Left ventricle myocardium superior (tissue), 1 donor: ENCODE measurements around the gene ZNF267. TPM values are rescaled to one million over a fixed set of nuclear protein-coding genes. Genes with fewer than 3 reads are reported as not detected.
"Not testable (repeated sequence)": the region's sequence is repeated elsewhere in the genome, so short reads cannot be mapped to it uniquely, and the experiment has no call there.

Experiments
- ATAC-seq: fragments of 200-7000 bp; cut with Tn5 transposase; one replicate; pipeline ENCODE4 v1.9.1; 2020; ENCODE audit warnings: mild to moderate bottlenecking, moderate library complexity
- DNase-seq: peaks from one replicate; pipeline ENCODE4 v3.0.0-alpha.2; 2020
- intact Hi-C: fragments of 100-400 bp; cut with micrococcal nuclease; formaldehyde crosslinking; loops from one replicate; pipeline ENCODE4 v1.11.0; 2022
- total RNA-seq: library from RNA; stranded (reverse); fragmentation: NEBNext Ultra II Directional; extraction: Animal tissue kit (Norgen Biotek cat#: 25700); gene quantifications from one replicate; pipeline ENCODE4 v1.2.1, GENCODE V29; 2021
- donor health status: DM: no; HTN: yes; CAD: no; lungs with severe emphysema.

The ZNF267 gene
- total RNA-seq, 1 donor from 2014 or later = 5.2 TPM

DNA sequence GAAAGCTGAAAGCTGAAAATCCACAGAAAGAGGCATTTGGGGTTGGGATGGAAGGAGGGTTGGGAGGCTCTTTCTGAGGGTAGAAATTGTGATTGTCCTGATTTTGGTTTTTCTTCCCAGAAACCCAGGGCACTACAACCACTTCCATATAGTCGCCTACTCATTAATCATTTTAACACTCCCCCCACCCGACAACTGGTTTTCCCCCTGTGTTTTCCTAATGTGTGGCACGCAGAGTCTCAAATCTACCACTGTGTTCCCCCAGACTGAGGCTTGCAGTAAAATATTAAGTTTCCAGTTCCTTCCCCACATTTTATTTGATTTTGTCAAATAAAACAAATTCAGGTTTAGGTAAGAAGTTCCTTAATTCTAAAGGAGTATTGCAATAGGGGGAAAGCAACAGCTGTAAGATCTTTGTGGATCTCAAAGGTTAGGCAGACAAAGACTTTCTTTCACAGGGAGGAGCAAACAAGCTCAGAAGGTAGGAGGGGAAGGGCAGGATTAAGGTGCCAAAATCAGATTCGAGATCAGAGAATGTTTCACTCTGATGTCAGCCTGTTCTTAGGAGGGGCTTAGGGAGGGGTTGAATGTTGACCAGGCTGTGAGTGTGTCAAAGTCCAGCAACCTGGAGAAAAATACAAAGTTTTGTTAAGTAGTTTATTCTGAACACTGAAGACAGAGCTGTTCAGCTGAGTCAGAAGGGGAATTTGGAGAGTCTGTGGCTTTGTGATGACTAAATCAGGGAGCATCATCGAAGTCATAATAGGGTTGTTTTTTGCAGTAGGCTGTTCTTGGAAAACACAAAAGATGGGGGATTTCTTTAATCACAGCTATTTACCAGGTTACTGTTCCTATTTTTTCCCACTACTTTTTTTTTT is 3.6 kb downstream of the ZNF267 start:
- intact Hi-C loops = loop anchor here (10.0 kb wide), 1 partner anchor 412 kb away; no protein-coding TSS in a partner anchor
- no peak for DNase-seq
- no peak for ATAC-seq

DNA sequence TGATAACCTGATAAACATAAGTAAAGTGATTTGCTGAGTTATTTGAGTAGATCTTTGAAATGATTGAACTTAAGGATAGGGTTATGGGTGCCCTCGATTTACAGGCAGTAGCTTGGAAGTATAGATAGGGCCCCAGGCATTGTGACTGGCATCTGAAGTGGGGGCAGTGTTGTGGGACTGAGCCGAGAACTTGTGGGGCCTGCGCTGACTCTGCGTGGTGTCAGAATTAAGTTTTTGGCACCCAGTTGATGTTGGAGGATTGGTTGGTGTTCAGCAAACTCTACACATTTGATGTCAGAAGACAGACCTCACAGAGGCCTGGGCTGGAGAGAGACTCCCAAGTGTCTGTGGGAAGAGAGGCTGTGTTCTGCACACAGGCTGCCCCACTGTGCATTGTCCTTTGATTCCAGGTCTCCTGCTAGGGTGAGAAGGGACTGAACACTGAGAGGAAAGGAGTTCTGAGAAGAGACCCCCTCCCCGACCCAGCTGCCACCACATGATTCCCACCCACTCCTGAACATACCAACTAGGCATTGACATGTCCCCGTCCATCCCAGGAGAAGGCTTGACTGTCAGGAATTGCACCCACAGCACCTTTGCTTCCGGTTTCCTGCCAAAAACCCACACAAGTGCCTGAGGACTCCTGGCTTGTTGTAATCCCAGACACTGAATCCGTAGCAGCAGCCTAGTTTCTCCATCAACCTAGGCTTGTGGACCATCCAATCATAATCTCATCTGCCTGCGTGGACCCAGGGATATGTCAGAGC is 4.5 kb downstream of the ZNF267 start:
- ATAC-seq (no peak), DNase-seq (no peak)
- intact Hi-C loops = loop anchor here (10.0 kb wide), 1 partner anchor 413 kb away; no protein-coding TSS in a partner anchor

DNA sequence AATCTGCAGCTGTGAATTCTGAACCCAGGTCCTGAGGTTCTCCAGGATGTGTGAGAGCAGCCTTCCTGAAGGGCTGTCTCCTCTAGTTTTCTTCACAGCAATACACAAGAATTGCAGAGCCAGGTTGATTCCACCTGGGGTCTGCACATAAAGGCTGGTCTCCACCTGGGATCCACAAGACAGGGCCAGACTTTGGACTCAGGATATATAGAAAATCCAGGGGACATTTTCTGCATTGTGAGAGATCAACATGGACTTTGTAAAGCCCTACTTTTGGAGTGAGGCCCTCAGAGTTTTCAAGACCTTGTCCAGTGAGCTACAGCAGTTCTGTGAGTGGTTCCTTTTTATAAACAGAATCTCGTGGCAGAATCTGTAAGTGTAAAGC is 6.3 kb downstream of the ZNF267 start:
- ATAC-seq (no peak), DNase-seq (no peak)
- intact Hi-C loops = loop anchor here (10.0 kb wide), 1 partner anchor 415 kb away; no protein-coding TSS in a partner anchor

DNA sequence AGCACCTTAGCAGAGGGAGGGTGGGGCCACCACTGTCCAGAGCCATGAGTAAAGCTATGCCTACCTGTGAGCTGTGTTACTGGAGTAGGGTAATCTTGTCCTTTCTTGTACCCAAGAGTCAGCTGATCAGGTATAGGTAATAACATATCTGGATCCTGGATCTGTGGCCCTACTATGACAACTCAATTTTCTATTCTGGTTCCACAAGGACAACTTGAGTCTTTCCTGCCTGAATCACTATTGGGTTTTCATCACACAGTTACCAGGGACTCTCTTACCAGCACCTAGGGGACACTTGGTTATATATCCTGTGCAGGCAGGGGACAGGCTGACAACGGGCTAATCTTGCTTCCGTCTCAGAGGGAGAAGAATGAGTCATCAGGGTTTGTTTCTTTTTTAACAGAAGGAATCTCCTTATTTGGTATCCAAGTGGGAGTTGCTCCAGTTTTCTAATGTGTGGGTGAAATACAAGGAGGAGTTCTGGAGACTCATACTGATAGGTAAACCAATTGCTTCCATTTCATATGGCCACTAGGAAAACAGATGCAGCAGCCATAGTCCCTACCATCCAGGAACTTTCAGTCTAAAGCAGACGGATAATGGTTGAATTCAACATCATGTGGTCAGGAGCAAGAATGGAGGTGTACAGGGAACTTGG is 6.8 kb downstream of the ZNF267 start:
- ATAC-seq (peak; percentile 78), DNase-seq (no peak)
- intact Hi-C loops = no loop called here

DNA sequence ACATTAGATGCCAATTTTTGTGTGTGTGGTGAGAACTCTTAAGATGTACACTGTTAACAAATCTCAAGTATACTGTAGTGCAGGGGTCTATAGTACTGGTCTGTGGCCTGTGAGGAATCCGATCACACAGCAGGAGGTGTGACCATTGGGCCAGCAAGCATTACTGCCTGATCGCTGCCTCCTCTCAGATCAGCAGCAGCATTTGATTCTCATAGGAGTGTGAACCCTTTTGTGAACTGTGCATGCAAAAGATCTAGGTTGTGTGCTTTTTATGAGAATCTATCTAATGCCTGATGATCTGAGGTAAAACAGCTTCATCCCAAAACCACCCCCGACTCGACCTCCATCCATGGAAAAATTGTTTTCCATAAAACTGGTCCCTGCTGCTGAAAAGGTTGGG is 12.6 kb downstream of the ZNF267 start:
- intact Hi-C loops = no loop called here
- no peak for DNase-seq
- ATAC-seq = no peak

DNA sequence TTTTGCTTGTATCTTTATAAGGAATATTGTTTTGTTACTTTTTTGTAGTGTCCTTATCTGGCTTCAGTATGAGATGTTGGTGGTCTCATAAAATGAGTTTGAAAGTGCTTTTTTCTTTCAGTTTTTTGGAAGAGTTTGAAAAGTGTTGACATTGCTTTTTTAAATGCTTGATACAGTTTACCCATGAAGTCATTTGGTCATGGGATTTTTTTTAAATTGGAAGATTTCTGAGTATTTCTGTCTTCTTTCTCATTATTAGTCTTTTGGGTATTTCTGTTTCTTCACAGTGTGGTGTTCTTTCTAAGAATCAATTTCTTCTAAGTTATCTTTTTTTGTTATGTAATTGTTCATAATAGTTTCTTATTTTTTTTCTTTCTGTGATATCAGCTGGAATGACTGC is 15.1 kb downstream of the ZNF267 start:
- intact Hi-C loops = no loop called here
- ATAC-seq = no peak
- no peak for DNase-seq

DNA sequence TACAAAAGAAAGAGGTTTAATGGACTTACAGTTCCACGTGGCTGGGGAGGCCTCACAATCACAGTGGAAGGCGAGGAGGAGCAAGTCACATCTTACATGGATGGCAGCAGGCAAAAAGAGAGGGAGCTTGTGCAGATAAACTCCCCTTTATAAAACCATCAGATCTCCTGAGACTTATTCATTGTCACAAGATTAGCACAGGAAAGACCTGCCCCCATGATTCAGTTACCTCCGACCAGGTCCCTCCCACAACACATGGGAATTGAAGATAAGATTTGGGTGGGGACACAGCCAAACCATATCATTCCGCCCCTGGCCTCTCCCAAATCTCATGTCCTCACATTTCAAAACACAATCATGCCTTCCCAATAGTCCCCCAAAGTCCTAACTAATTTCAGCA is 18.5 kb downstream of the ZNF267 start:
- DNase-seq, intact Hi-C loops: not testable (repeated sequence)

DNA sequence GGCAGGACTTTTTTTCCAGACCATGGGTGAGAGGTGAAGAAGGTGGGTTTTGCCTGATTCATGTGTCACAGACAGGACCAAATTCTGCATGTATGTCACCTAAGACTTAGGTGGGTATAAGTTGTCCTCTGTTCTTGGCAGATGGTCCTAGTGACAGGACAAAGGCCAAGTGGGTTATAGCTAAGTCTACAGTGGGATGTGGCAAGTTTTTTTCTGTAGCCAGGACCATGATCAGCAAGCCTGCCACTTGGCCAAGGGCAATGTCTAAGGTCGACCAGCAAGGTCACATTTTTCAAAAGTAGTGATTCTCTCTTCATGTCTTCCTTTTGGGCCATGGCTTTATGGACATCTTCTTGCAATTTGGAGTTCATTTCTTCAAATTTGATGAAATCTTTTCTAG is 20.2 kb downstream of the ZNF267 start:
- ATAC-seq = no peak
- no peak for DNase-seq
- intact Hi-C loops = no loop called here

More for the DNA sequence above, 18.5 kb downstream of the ZNF267 start:
- ATAC-seq = not testable (repeated sequence)

DNA sequence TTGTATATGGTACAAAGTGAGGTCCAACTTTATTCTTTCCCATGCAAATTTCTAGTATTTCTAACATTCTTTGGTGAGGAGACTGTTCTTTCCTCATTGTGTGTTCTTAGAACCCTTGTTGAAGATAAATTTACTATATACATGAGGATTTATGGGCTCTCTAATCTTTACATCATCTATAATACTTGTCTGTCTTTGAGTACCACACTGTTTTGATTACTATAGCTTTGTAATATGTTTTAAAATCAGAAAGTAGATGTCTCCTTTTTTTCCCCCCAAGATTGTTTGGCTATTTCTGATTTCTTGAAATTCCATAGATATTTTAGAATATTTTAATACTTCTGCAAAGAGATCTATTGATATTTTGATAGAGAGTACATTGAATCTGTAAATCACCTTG is 23.7 kb downstream of the ZNF267 start:
- DNase-seq (no peak), ATAC-seq (no peak)
- intact Hi-C loops = no loop called here

DNA sequence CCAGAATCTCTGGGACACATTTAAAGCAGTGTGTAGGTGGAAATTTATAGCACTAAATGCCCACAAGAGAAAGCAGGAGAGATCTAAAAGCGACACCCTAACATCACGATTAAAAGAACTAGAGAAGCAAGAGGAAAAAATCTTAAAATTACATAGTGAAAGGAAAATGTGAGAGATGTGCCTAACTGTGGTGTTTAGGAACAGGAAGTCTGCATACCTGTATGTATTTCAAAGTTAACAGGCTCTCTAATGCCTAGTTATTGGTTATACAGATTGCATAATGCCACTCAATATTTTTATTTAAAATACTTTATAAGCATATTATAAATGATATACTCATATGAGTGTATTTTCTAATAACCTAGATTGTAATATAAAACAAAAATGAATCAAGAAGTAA is 25.9 kb downstream of the ZNF267 start:
- intact Hi-C loops = no loop called here
- ATAC-seq (no peak), DNase-seq (no peak)

DNA sequence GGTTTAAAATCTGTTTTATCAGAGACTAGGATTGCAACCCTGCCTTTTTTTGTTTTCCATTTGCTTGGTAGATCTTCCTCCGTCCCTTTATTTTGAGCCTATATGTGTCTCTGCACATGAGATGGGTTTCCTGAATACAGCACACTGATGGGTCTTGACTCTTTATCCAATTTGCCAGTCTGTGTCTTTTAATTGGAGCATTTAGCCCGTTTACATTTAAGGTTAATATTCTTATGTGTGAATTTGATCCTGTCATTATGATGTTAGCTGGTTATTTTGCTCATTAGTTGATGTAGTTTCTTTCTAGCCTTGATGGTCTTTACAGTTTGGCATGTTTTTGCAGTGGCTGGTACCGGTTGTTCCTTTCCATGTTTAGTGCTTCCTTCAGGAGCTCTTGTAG is 31.0 kb downstream of the ZNF267 start:
- intact Hi-C loops, ATAC-seq, DNase-seq: not testable (repeated sequence)

DNA sequence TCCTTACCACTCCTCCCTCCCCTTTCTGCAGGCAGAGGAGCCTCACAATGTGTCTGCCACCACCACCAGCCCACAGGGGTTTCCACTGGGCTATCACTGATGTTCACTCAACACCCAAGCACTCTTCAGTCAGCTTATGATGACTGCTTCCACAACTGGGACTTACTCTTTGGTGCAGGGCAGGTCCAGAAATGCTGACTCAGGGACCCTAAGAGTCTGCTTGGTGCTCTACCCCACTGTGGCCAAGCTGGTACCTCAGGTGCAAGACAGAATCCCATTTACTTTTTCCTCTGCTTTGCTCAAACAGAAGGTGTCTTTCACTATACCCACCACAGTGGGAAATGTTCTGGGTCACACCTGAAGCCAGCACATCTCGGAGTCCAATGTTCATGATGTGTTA is 40.1 kb downstream of the ZNF267 start:
- intact Hi-C loops = no loop called here
- DNase-seq (no peak), ATAC-seq (no peak)

DNA sequence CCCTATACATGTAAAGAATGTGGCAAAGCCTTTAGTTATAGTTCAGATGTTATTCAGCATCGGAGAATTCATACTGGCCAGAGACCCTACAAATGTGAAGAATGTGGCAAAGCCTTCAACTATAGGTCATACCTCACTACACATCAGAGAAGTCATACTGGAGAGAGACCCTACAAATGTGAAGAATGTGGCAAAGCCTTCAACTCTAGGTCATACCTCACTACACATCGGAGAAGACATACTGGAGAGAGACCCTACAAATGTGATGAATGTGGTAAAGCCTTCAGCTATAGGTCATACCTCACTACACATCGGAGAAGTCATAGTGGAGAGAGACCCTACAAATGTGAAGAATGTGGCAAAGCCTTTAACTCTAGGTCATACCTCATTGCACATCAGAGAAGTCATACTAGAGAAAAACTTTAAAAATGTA is 42.5 kb downstream of the ZNF267 start:
- no peak for ATAC-seq
- intact Hi-C loops = no loop called here
- no peak for DNase-seq

DNA sequence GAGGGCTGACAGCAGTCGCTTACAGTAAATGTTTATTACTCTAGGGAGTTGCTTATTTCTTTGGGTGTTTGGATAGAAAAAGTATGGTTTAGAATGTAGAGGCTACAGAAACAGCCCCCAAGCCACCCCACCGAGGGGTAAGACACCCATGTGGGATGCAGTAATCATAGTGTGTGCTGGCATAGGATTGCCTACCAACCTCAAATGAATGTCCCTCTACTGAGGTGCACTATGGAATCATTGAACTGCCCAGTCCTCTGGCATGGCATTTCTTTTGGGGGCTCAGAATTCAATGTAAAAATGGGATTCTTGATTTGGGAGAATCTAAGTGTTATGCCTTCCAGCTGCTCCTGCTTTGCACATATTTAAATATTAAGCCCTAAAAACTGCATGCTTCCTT is 46.8 kb downstream of the ZNF267 start:
- no peak for ATAC-seq
- intact Hi-C loops = no loop called here
- DNase-seq = no peak

DNA sequence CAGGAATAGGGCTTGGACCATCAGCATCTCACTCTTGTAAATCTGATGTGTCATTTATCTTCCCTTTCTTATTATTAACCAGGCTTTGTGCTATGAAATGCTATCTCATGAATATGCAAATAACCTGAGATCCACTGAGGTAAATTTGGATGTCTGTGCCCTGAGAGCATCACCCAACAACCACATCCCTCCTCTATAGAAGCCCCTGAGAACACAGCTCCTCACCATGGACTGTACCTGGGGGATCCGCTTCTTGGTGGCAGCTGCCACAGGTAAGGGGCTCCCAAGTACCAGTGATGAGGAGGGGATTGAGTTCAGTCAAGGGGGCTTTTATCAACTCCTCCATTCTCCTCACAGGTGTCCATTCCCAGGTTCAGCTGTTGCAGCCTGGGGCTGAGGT is 78.2 kb downstream of the ZNF267 start:
- intact Hi-C loops, ATAC-seq, DNase-seq: not testable (repeated sequence)

DNA sequence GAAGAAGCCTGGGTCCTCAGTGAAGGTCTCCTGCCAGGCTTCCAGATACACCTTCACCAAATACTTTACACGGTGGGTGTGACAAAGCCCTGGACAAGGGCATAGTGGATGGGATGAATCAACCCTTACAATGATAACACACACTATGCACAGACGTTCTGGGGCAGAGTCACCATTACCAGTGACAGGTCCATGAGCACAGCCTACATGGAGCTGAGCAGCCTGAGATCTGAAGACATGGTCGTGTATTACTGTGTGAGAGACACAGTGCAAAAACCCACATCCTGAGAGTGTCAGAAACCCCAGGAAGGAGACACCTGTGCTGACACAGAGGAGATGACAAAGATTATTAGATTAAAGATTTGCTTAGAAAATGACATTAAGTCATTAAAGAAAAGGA is 78.6 kb downstream of the ZNF267 start:
- DNase-seq, intact Hi-C loops, ATAC-seq: not testable (repeated sequence)

DNA sequence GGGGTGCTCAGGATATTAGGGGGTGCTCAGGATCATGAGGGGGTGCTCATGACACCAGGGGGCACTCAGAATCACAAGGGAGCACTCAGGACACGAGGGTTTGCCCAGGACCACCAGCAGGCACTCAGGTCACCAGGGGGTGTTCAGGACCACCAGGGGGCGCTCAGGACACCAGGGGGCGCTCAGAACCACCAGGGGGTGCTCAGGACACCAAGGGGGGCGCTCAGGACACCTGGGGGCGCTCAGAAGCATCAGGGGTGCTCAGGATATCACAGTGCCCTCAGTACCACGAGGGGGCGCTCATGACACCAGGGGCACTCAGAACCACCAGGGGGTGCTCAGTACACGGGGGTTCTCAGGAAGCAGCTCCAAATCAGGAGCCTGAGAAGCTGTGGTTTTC is 82.6 kb downstream of the ZNF267 start:
- ATAC-seq, intact Hi-C loops, DNase-seq: not testable (repeated sequence)

DNA sequence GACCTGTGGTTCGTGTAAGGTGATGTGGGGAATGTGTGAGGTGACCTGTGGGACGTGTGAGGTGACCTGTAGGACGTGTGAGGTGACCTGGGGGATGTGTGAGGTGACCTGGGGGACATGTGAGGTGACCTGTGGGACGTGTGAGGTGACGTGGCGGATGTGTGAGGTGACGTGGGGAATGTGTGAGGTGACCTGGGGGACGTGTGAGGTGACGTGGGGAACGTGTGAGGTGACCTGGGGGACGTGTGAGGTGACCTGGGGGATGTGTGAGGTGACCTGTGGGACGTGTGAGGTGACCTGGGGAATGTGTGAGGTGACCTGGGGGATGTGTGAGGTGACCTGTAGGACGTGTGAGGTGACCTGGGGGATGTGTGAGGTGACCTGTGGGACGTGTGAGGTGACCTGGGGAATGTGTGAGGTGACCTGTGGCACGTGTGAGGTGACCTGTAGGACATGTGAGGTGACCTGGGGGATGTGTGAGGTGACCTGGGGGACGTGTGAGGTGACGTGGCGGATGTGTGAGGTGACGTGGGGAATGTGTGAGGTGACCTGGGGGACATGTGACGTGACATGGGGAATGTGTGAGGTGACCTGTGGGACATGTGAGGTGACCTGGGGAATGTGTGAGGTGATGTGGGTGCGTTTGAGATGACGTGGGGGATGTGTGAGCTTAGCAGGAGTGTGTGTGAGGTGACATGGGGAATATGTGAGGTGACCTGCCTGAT is 86.7 kb downstream of the ZNF267 start:
- ATAC-seq, intact Hi-C loops, DNase-seq: not testable (repeated sequence)
